Adrenal gland (tissue), 12 donors: ENCODE data around the gene E4F1. TPM values are rescaled to one million over a fixed set of nuclear protein-coding genes. Genes with fewer than 3 reads are reported as not detected.

Experiments
- DNase-seq, 7 donors: peaks; one replicate each; pipeline ENCODE4 v3.0.0-alpha.2; 2019 to 2020
- H3K27ac ChIP-seq, 5 donors: fragments of 200-600 bp; sonication (generic) in 4 of 5; 1 replicate in 3 of 5; 2 replicates in 2 of 5; pipeline versions ENCODE4 v1.5.1 to v1.8.0; 2016 to 2020; ENCODE audit warnings: mild to moderate bottlenecking in 1 of 5
- H3K27me3 ChIP-seq: fragments of 200-600 bp; 2 replicates; pipeline ENCODE4 v1.8.0; 2021
- H3K36me3 ChIP-seq, 2 donors: fragments of 200-600 bp; replicated peaks in 1 of 2; 1 replicate in 1 of 2; 2 replicates in 1 of 2; pipeline versions ENCODE4 v1.5.1 to v1.8.0; 2018 to 2022
- H3K4me1 ChIP-seq, 2 donors: fragments of 200-600 bp; replicated peaks in 1 of 2; 1 replicate in 1 of 2; 2 replicates in 1 of 2; pipeline versions ENCODE4 v1.5.1 to v1.8.0; 2018 to 2021
- H3K4me3 ChIP-seq, 4 donors: fragments of 200-600 bp; sonication (generic) in 3 of 4; one replicate each; pipeline ENCODE4 v1.5.1; 2016 to 2018
- H3K9me3 ChIP-seq, 3 donors: fragments of 200-600 bp; sonication (generic) in 1 of 3; replicated peaks in 1 of 3; 1 replicate in 2 of 3; 2 replicates in 1 of 3; pipeline versions ENCODE4 v1.5.1 to v1.8.0; 2016 to 2021
- POLR2A ChIP-seq, 2 donors: fragments of 450-650 bp; IDR thresholded peaks; one replicate each; pipeline ENCODE4 v1.6.1; 2017; ENCODE audit warnings: antibody characterized with exemption in 2 of 2, mild to moderate bottlenecking in 2 of 2, moderate library complexity in 1 of 2
- WGBS, 4 donors: extraction: QIAGEN DNeasy Blood & Tissue Kit in 2 of 4; methylation state at CpG; one replicate each; pipeline versions ENCODE4 v1.1.5 to v1.1.7; 2013 to 2017; 5-methylcytosine and 5-hydroxymethylcytosine counted together
- intact Hi-C, 2 donors: fragments of 100-400 bp; cut with DNase I; formaldehyde crosslinking; loops; one replicate each; pipeline versions ENCODE4 v1.14.1 to v1.15.0; 2022 to 2023
- polyA plus RNA-seq, 3 donors: library from polyadenylated mRNA; stranded (reverse); fragments of 200-250 nt in 2 of 3; fragments of 350-450 nt in 1 of 3; fragmentation: Illumina TruSeq in 1 of 3; extraction: RNeasy Lipid Tissue Mini Kit (QIAGEN cat#74804) in 1 of 3; gene quantifications; one replicate each; pipeline ENCODE4 v1.2.3, GENCODE V29; 2013 to 2014
- total RNA-seq, 9 donors: library from RNA; depleted of rRNA in 4 of 9; stranded (reverse); fragments of >200 nt in 4 of 9; fragments of 120-200 nt in 1 of 9; fragmentation: NEBNext Ultra II Directional in 1 of 9; extraction: Animal tissue kit (Norgen Biotek cat#: 25700) in 1 of 9; gene quantifications; one replicate each; pipeline versions ENCODE4 v1.1.0 to v1.2.4, GENCODE V29; 2013 to 2023
- TF ChIP-seq, protein P1 (sequence below), 6 experiments: fragments of 450-650 bp in 4 of 6; fragments of 200-600 bp in 2 of 6; sonication (generic) in 1 of 6; IDR thresholded peaks; 1 replicate in 5 of 6; 2 replicates in 1 of 6; pipeline versions ENCODE4 v1.5.1 to v1.8.0; 2016 to 2021; ENCODE audit warnings: antibody characterized with exemption in 6 of 6, mild to moderate bottlenecking in 2 of 6, moderate library complexity in 1 of 6
- donor health status: healthy with polysubstance abuse.
- donor health status: Bipolar disorder and iron deficiency.
- donor health status: DM: yes; HTN: yes; CAD: no.
- donor health status: DM: no; HTN: no; CAD: no.
- donor health status: DM: no; HTN: no; CAD: no.
- donor health status: DM: yes; HTN: yes; CAD: no.

The E4F1 gene
- total and polyA plus RNA-seq, 12 donors: 2.9 to 121 (median 27.1) TPM

DNA sequence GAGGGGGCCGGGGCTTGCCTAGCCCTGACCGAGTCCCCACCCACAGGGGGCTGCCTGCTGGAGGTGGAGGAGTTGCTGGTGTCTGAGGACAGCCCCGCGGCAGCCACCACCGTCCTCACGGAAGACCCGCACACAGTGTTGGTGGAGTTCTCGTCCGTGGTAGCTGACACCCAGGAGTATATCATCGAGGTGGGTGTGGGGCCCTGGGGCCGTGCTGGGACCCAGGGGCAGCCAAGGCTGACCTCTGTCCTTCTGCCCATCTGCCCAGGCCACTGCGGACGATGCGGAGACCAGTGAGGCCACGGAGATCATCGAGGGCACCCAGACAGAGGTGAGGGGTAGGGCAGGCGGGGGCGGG is 11.4 kb downstream of the E4F1 start:
- TF ChIP-seq POLR2A (IDR thresholded peaks at IDR 0.05): no peak
- TF ChIP-seq, protein P1, sequence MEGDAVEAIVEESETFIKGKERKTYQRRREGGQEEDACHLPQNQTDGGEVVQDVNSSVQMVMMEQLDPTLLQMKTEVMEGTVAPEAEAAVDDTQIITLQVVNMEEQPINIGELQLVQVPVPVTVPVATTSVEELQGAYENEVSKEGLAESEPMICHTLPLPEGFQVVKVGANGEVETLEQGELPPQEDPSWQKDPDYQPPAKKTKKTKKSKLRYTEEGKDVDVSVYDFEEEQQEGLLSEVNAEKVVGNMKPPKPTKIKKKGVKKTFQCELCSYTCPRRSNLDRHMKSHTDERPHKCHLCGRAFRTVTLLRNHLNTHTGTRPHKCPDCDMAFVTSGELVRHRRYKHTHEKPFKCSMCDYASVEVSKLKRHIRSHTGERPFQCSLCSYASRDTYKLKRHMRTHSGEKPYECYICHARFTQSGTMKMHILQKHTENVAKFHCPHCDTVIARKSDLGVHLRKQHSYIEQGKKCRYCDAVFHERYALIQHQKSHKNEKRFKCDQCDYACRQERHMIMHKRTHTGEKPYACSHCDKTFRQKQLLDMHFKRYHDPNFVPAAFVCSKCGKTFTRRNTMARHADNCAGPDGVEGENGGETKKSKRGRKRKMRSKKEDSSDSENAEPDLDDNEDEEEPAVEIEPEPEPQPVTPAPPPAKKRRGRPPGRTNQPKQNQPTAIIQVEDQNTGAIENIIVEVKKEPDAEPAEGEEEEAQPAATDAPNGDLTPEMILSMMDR (IDR thresholded peaks at IDR 0.05): no peak
- intact Hi-C loops: no loop called here
- no peak for DNase-seq
- Histone ChIP-seq H3K27me3 (peaks cover 9% of the 10 kb centered on the region), H3K4me1 (peaks cover 12 to 23% of the 10 kb centered on the region in 2 donors), H3K36me3 (peaks cover 0 to 55% of the 10 kb centered on the region in 2 donors), H3K4me3 (no peak overlapping the region), H3K27ac (no peak overlapping the region), H3K9me3 (no peaks in the 10 kb centered on the region)
- 92 to 100% (median 93%) methylated on average over 7 to 18 of the region's 18 CpGs for WGBS, 4 donors

DNA sequence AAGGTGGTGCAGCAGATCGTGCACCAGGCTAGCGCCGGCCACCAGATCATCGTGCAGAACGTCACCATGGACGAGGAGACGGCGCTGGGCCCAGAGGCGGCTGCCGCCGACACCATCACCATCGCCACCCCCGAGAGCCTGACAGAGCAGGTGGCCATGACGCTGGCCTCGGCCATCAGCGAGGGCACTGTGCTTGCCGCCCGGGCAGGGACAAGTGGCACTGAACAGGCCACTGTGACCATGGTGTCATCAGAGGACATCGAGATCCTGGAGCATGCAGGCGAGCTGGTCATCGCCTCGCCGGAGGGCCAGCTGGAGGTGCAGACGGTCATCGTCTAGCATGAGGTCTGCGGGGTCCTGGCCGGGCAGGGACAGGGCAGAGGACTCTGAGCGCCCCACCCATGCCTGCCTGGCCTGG is 11.9 kb downstream of the E4F1 start:
- Histone ChIP-seq H3K27ac (no peak overlapping the region), H3K9me3 (no peaks in the 10 kb centered on the region), H3K4me3 (no peak overlapping the region), H3K36me3 (peaks cover 0 to 52% of the 10 kb centered on the region in 2 donors), H3K4me1 (peaks cover 12 to 23% of the 10 kb centered on the region in 2 donors), H3K27me3 (peaks cover 9% of the 10 kb centered on the region)
- WGBS, 4 donors: 87 to 97% (median 95%) methylated on average over 6 to 28 of the region's 28 CpGs
- no peak for DNase-seq
- TF ChIP-seq POLR2A (IDR thresholded peaks at IDR 0.05): no peak
- TF ChIP-seq, protein P1 (IDR thresholded peaks at IDR 0.05): no peak
- intact Hi-C loops: no loop called here

DNA sequence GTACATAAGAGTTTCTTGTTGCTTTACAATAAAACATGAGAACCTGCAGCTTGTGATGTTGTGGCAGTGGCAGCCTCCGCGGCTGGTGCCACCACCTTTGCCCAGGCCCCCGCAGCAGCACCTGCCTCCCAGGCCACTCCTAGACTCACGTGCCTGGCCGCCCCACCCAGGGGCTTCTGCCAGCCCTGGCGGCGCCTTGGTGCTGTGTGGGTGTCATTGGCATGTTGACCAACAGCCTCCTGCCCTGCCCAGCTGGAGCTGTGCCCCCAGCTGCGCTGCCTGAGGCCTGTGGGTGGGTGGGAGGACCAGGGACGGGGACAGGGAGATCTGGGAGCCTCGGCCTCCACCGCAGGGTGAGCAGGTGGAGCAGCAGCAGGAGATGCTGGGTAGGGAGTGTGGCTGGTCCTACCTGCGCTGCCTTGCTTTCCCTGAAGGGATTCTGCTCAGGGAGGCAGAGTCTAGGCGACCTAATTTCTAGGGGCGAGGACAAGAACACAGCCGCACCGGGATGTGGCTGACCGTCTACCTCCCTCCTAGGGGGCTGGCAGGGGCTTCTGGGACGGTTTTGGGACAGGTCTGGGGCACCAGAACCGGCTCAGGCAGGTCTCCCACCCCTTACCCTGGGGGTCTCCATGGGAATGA is 12.4 kb downstream of the E4F1 start:
- peaks cover 12 to 21% of the 10 kb centered on the region in 2 donors for H3K4me1 ChIP-seq
- no peak for DNase-seq
- H3K27me3 ChIP-seq: peaks cover 9% of the 10 kb centered on the region
- 50 to 82% (median 76%) methylated on average over 2 to 19 of the region's 19 CpGs for WGBS, 4 donors
- no peak overlapping the region for H3K27ac ChIP-seq
- intact Hi-C loops: no loop called here
- no peaks in the 10 kb centered on the region for H3K9me3 ChIP-seq
- H3K4me3 ChIP-seq: no peak overlapping the region
- H3K36me3 ChIP-seq: peaks cover 0 to 50% of the 10 kb centered on the region in 2 donors
- TF ChIP-seq, protein P1 (IDR thresholded peaks at IDR 0.05): no peak
- no peak for TF ChIP-seq POLR2A (IDR thresholded peaks at IDR 0.05)

DNA sequence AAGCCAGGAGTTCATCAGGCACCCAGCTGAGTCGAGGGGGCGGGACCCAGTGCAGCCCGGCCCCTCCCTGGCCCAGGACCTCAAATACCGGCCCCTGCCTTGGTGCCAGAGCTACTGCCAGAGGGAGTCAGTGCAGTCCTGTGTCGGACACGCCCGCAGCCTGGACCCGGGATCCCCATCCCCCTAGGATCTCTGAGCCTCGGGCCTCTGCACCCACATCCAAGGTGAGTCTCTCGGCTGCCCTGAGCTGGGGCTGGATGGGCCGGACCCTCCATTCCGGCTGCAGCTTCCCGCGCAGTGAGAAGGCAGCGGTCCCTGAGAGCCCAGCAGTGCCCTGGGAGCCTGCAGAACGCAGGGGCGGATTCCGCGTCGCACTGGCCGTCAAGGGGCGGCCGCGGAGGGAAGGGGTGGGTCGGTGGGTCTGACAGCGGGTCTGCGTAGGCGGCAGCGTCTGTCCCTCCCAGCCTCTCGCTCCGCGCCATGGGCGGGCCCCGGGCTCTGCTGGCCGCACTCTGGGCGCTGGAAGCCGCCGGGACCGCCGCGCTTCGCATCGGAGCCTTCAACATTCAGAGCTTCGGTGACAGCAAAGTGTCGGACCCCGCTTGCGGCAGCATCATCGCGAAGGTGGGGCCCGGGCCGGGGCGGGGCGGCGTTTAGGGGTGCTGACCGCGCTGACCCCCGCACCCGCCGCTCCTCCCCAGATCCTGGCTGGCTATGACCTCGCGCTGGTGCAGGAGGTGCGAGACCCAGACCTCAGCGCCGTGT is 13.1 kb downstream of the E4F1 start, which contains the start of gene DNASE1L2:
TSS of gene DNASE1L2 (plus strand) at position 108 of the 765 bp plus-strand sequence. CDS start at position 481, 373 bp downstream.
- no peak within 1 kb of the TSS for H3K27ac ChIP-seq
- peak within 1 kb of the TSS in 1 of 4 donors; percentile 7 for H3K4me3 ChIP-seq
- intact Hi-C loops: no loop called here
- peaks cover 9% of the 10 kb centered on the region for H3K27me3 ChIP-seq
- TF ChIP-seq, protein P1 (IDR thresholded peaks at IDR 0.05): no peak
- no peak for TF ChIP-seq POLR2A (IDR thresholded peaks at IDR 0.05)
- peaks cover 0 to 43% of the 10 kb centered on the region in 2 donors for H3K36me3 ChIP-seq
- no peak for DNase-seq
- peaks cover 12 to 21% of the 10 kb centered on the region in 2 donors for H3K4me1 ChIP-seq
- no peaks in the 10 kb centered on the region for H3K9me3 ChIP-seq
- WGBS, 4 donors: 5 to 7% (median 6%) methylated on average over 8 to 63 of the region's 64 CpGs; no CpG with 5 or more reads in 1 of the 4 donors
